A673 (cell line): Measurements from ENCODE around the gene GJD3. TPM values are rescaled to one million over a fixed set of nuclear protein-coding genes. Genes with fewer than 3 reads are reported as not detected.

Experiments used
- BruUV-seq: library from RNA; stranded (reverse); fragments of 400-500 nt; replicated peaks from 2 replicates; lab custom pipeline; 2021; lab: Mats Ljungman, UMichigan
- CTCF ChIA-PET: fragments of 300-600 bp; sonication (Branson Sonifier 250); formaldehyde crosslinking; loops from one replicate; lab custom pipeline; 2022; ENCODE audit warnings: antibody characterized with exemption; lab: Charles Lee
- POLR2A ChIA-PET: fragments of 300-600 bp; sonication (Branson Sonifier 250); formaldehyde crosslinking; loops from one replicate; lab custom pipeline; 2022; ENCODE audit warnings: antibody characterized with exemption; ENCODE audit not compliant: low non-redundant PET; lab: Charles Lee
- DNase-seq: peaks from one replicate; pipeline ENCODE4 v3.0.0-alpha.2; 2015; ENCODE audit warnings: low spot score
- H3K27ac ChIP-seq: fragments of 200-600 bp; sonication (generic); 2 replicates; pipeline ENCODE4 v1.5.1; 2016; ENCODE audit warnings: mixed run types, low read depth, mild to moderate bottlenecking, mixed read lengths, antibody characterized with exemption, low read length; ENCODE audit not compliant: poor library complexity, severe bottlenecking
- H3K27me3 ChIP-seq: fragments of 200-600 bp; sonication (generic); replicated peaks from 2 replicates; pipeline ENCODE4 v1.6.1; 2017; ENCODE audit warnings: mixed run types, low read depth, mild to moderate bottlenecking, mixed read lengths, antibody characterized with exemption, low read length; ENCODE audit not compliant: insufficient read depth, poor library complexity
- H3K36me3 ChIP-seq: fragments of 200-600 bp; sonication (generic); 2 replicates; pipeline ENCODE4 v1.6.1; 2016; ENCODE audit warnings: mixed run types, mild to moderate bottlenecking, mixed read lengths, antibody characterized with exemption, low read length; ENCODE audit not compliant: insufficient read depth, poor library complexity, severe bottlenecking
- H3K4me1 ChIP-seq: fragments of 200-600 bp; sonication (generic); 2 replicates; pipeline ENCODE4 v1.6.1; 2017; ENCODE audit warnings: mixed run types, mild to moderate bottlenecking, mixed read lengths, antibody characterized with exemption, low read length; ENCODE audit not compliant: insufficient read depth, poor library complexity, severe bottlenecking
- H3K4me3 ChIP-seq: fragments of 200-600 bp; sonication (generic); 2 replicates; pipeline ENCODE4 v1.5.1; 2016; ENCODE audit warnings: low read depth, mixed run types, mild to moderate bottlenecking, mixed read lengths, low read length; ENCODE audit not compliant: poor library complexity, severe bottlenecking
- H3K9me3 ChIP-seq: fragments of 200-600 bp; sonication (generic); 2 replicates; pipeline ENCODE4 v1.6.1; 2016; ENCODE audit warnings: mixed run types, low read depth, mild to moderate bottlenecking, mixed read lengths, antibody characterized with exemption, low read length; ENCODE audit not compliant: poor library complexity, severe bottlenecking
- EZH2 ChIP-seq: fragments of 200-600 bp; sonication (generic); IDR thresholded peaks from 2 replicates; pipeline ENCODE4 v1.6.1; 2017; ENCODE audit warnings: borderline replicate concordance, low read depth, mild to moderate bottlenecking, mixed read lengths, antibody characterized with exemption, low read length; ENCODE audit not compliant: poor library complexity, severe bottlenecking
- intact Hi-C: fragments of 100-400 bp; cut with micrococcal nuclease; formaldehyde crosslinking; loops from one replicate; pipeline ENCODE4 v1.10.0; 2022; ENCODE audit not compliant: unreplicated experiment
- total RNA-seq: library from RNA; stranded (reverse); gene quantifications from 2 replicates; pipeline ENCODE4 v1.2.3, GENCODE V29; 2021
- TF ChIP-seq, protein P1 (sequence below): fragments of 300-800, 200-600 bp; sonication (generic); conservative IDR thresholded peaks from 2 replicates; pipeline ENCODE4 v1.5.1; 2017; ENCODE audit warnings: low read depth, mild to moderate bottlenecking, antibody characterized with exemption, low read length, moderate library complexity, mixed read lengths

GJD3 gene
- total RNA-seq, 1 experiment from 2014 or later = not detected

DNA sequence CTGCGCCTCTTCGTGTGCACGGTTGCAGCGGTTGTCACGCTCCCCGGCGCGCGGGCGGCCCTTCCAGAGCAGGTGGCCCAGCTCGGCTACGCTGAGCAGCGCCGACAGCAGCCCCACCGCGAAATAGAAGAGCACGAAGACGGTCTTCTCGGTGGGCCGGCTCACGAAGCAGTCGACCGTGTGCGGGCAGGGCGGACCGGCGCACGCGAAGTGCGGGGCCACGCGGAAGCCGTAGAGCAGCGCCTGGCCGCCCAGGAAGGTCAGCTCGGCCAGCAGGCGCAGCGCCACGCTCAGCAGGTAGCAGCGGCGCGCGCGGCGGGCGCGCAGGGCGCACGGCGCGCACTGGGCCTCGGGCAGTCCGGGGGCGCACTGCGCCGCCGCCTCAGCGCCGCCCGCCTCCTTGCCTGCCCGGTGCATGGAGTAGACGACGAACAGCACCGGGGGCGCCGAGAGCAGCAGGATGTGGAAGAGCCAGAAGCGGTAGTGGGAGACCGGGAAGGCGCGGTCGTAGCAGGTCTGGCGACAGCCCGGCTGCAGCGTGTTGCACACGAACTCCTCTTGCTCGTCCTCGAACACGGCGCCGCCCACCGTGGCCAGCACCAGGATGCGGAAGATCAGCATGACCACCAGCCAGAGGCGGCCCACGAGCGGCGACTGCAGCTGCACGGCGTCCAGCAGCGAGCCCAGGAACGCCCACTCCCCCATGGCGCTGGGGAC lies 1.3 kb downstream of the GJD3 start:
- Histone ChIP-seq H3K36me3 (no peaks in the 10 kb centered on the region), H3K4me1 (no peaks in the 10 kb centered on the region), H3K27ac (no peak overlapping the region), H3K4me3 (peak overlapping the region; percentile 42), H3K9me3 (no peaks in the 10 kb centered on the region), H3K27me3 (no peaks in the 10 kb centered on the region)
- no peak for TF ChIP-seq EZH2
- TF ChIP-seq, protein P1, sequence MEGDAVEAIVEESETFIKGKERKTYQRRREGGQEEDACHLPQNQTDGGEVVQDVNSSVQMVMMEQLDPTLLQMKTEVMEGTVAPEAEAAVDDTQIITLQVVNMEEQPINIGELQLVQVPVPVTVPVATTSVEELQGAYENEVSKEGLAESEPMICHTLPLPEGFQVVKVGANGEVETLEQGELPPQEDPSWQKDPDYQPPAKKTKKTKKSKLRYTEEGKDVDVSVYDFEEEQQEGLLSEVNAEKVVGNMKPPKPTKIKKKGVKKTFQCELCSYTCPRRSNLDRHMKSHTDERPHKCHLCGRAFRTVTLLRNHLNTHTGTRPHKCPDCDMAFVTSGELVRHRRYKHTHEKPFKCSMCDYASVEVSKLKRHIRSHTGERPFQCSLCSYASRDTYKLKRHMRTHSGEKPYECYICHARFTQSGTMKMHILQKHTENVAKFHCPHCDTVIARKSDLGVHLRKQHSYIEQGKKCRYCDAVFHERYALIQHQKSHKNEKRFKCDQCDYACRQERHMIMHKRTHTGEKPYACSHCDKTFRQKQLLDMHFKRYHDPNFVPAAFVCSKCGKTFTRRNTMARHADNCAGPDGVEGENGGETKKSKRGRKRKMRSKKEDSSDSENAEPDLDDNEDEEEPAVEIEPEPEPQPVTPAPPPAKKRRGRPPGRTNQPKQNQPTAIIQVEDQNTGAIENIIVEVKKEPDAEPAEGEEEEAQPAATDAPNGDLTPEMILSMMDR = no peak
- ChIA-PET POLR2A (interaction anchor here (0.5 kb wide), 1 partner anchor 221 kb away, joined by 10 read pairs; no protein-coding TSS in a partner anchor), CTCF (interaction anchor here (0.6 to 1.5 kb wide), 4 partner anchors 56 to 1299 kb away, joined by 3 to 25 read pairs (median 5); no protein-coding TSS in a partner anchor)
- intact Hi-C loops = no loop called here
- BruUV-seq = no TSS peak
- DNase-seq = no peak

DNA sequence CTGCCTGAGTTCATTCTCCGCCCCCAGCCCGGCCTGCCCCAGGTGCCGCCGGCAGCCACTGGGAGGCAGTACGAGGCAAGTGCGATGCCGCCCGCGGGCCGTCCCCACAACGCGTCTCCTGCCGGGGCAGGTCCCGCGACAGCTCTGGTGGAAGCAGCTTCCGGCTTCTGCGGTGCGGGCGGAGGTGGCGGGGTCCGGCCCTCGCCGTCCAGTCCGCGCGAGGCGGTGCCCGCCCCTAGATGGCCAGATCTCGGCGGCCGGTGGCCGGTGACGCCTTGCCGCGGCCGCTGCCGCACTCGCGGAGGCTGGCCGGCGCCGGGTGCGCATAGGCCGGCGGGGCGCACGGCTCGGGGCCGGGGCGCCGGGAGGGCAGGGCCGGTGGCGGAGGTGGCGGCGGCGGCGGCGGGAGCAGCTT lies 1.8 kb downstream of the GJD3 start:
- Histone ChIP-seq H3K4me1 (no peaks in the 10 kb centered on the region), H3K36me3 (no peaks in the 10 kb centered on the region), H3K27me3 (no peaks in the 10 kb centered on the region), H3K4me3 (peak overlapping the region; percentile 42), H3K27ac (no peak overlapping the region), H3K9me3 (no peaks in the 10 kb centered on the region)
- no peak for TF ChIP-seq EZH2
- TF ChIP-seq, protein P1 = peak; percentile 67
- intact Hi-C loops = no loop called here
- POLR2A ChIA-PET = interaction anchor here (0.5 kb wide), 1 partner anchor 220 kb away, joined by 10 read pairs; no protein-coding TSS in a partner anchor
- CTCF ChIA-PET = interaction anchor here (0.6 to 1.5 kb wide), 4 partner anchors 56 to 1300 kb away, joined by 3 to 25 read pairs (median 5); no protein-coding TSS in a partner anchor
- DNase-seq = peak; percentile 71
- BruUV-seq = no TSS peak

DNA sequence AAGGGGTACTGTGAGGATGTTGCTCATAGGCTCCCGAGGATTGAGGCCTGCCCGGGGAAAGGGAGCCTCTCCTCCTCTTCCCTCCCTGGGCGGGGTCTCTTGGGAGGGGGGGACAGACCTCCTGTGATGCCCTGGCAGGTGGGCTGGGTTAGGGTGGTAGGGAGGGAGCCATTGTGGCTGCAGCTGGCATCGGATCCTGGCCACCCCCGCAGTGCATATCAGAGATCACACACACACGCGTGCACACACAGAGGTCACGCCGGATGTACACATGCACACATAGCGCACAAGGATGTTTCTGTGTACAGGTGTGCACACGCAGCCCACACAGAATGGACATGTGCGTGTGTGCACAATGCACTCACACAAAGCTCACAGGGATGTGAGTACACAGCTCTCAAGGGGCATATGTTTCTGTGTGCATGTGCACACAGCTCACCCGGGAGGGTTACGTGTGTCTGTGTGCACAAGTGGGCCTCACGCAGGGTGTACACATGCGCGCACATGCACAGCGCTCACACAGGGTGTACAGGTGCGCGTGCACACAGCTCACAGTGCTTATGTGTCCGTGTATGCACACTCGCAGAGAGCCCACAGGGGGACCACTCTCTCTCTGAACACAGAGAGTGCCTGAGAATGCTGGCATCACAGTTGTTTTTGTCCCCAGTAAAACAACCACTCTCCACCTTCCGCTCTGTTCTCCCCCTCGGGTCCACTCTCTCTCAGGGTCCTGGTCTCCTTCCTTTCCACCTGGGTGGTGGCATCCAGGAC lies 2.4 kb downstream of the GJD3 start:
- no peaks in the 10 kb centered on the region for H3K36me3 ChIP-seq
- peak overlapping the region; percentile 42 for H3K4me3 ChIP-seq
- no peak for DNase-seq
- no peaks in the 10 kb centered on the region for H3K9me3 ChIP-seq
- H3K27me3 ChIP-seq = no peaks in the 10 kb centered on the region
- H3K27ac ChIP-seq = no peak overlapping the region
- no TSS peak for BruUV-seq
- ChIA-PET CTCF (interaction anchor here (0.6 to 1.5 kb wide), 4 partner anchors 171 to 1301 kb away, joined by 3 to 6 read pairs (median 4); no protein-coding TSS in a partner anchor), POLR2A (no interaction called here)
- H3K4me1 ChIP-seq = no peaks in the 10 kb centered on the region
- intact Hi-C loops = no loop called here
- TF ChIP-seq, protein P1 = no peak
- TF ChIP-seq EZH2 = no peak
